Keratinocyte (primary cell): ENCODE results near the gene RPA1. TPM values are rescaled to one million over a fixed set of nuclear protein-coding genes. Genes with fewer than 3 reads are reported as not detected.

Experiments used
- DNase-seq: peaks from one replicate; pipeline ENCODE4 v3.0.0-alpha.2; 2011; ENCODE audit warnings: low read depth, missing footprints, low spot score
- FAIRE-seq: peaks from 2 replicates; lab custom pipeline; 2011; peaks lifted over from hg19 to GRCh38; lab: Jason Lieb, UNC
- H2AFZ ChIP-seq: 2 replicates; pipeline ENCODE4 v1.6.0; 2012; ENCODE audit warnings: low read length, control low read depth, inconsistent platforms; ENCODE audit not compliant: control insufficient read depth
- H3K27ac ChIP-seq: 2 replicates; pipeline ENCODE4 v1.5.1; 2011; ENCODE audit warnings: low read length; ENCODE audit not compliant: control insufficient read depth, insufficient read depth
- H3K27me3 ChIP-seq: 3 replicates; pipeline ENCODE4 v1.6.0; 2011; ENCODE audit warnings: low read length; ENCODE audit not compliant: control insufficient read depth, insufficient read depth; ENCODE audit errors: extremely low read depth
- H3K36me3 ChIP-seq, 2 experiments: 2 replicates in 1 of 2; 3 replicates in 1 of 2; pipeline ENCODE4 v1.5.1; 2011; ENCODE audit warnings: low read length in 2 of 2, mild to moderate bottlenecking in 1 of 2; ENCODE audit not compliant: control insufficient read depth in 2 of 2, insufficient read depth in 2 of 2; ENCODE audit errors: extremely low read depth in 1 of 2
- H3K4me1 ChIP-seq: 3 replicates; pipeline ENCODE4 v1.5.1; 2011; ENCODE audit warnings: low read length; ENCODE audit not compliant: control insufficient read depth, insufficient read depth; ENCODE audit errors: extremely low read depth
- H3K4me2 ChIP-seq: 3 replicates; pipeline ENCODE4 v1.6.0; 2011; ENCODE audit warnings: low read depth, low read length; ENCODE audit not compliant: control insufficient read depth, insufficient read depth; ENCODE audit errors: extremely low read depth
- H3K4me3 ChIP-seq, 3 experiments: fragments of 200-600 bp in 1 of 3; sonication (generic) in 1 of 3; 2 replicates in 2 of 3; 3 replicates in 1 of 3; pipeline ENCODE4 v1.5.1; 2011 to 2016; ENCODE audit warnings: low read length in 3 of 3, mild to moderate bottlenecking in 3 of 3, control low read depth in 2 of 3, inconsistent platforms in 1 of 3, low read depth in 1 of 3, mixed read lengths in 1 of 3, mixed run types in 1 of 3, moderate library complexity in 1 of 3; ENCODE audit not compliant: control insufficient read depth in 2 of 3, insufficient read depth in 2 of 3; ENCODE audit errors: extremely low read depth in 1 of 3
- H3K79me2 ChIP-seq: 2 replicates; pipeline ENCODE4 v1.6.0; 2012; ENCODE audit warnings: low read length; ENCODE audit not compliant: control insufficient read depth, insufficient read depth
- H3K9ac ChIP-seq: 3 replicates; pipeline ENCODE4 v1.6.0; 2011; ENCODE audit warnings: low read length; ENCODE audit not compliant: control insufficient read depth, insufficient read depth; ENCODE audit errors: extremely low read depth
- H3K9me1 ChIP-seq: 3 replicates; pipeline ENCODE4 v1.6.0; 2011; ENCODE audit warnings: low read length; ENCODE audit not compliant: control insufficient read depth, insufficient read depth; ENCODE audit errors: extremely low read depth
- H3K9me3 ChIP-seq: 2 replicates; pipeline ENCODE4 v1.5.1; 2012; ENCODE audit warnings: low read depth, low read length; ENCODE audit not compliant: control insufficient read depth
- H4K20me1 ChIP-seq: 3 replicates; pipeline ENCODE4 v1.6.0; 2011; ENCODE audit warnings: low read length; ENCODE audit not compliant: control insufficient read depth, insufficient read depth; ENCODE audit errors: extremely low read depth
- CTCF ChIP-seq, 3 experiments: IDR thresholded peaks in 1 of 3; conservative IDR thresholded peaks in 1 of 3; optimal IDR thresholded peaks in 1 of 3; 2 replicates in 2 of 3; 3 replicates in 1 of 3; pipeline versions ENCODE3 to v1.5.1; 2011; ENCODE audit warnings: low read length in 3 of 3, mild to moderate bottlenecking in 3 of 3, moderate library complexity in 2 of 3, control low read depth in 1 of 3, inconsistent platforms in 1 of 3; ENCODE audit not compliant: insufficient read depth in 2 of 3; ENCODE audit errors: extremely low read depth in 1 of 3
- EZH2 ChIP-seq: IDR thresholded peaks from one replicate; pipeline ENCODE4 v1.6.1; 2012; ENCODE audit warnings: inconsistent platforms, mild to moderate bottlenecking, low read length, moderate library complexity
- dilution Hi-C: fragments of 300-500 bp; cut with MboI; formaldehyde crosslinking; loops from one replicate; pipeline ENCODE4 v1.7.0; 2020; ENCODE audit warnings: low sequenced_read_pairs; ENCODE audit not compliant: extremely low pct_ligation_motif_present
- polyA plus RNA-seq, 5 experiments: library from polyadenylated mRNA; depleted of rRNA in 3 of 5; stranded (reverse) in 3 of 5; stranded (forward) in 1 of 5; unstranded in 1 of 5; fragments of >200 nt; gene quantifications; 1 replicate in 1 of 5; 2 replicates in 3 of 5; 3 replicates in 1 of 5; pipeline versions ENCODE4 v1.2.1 to v1.2.3, GENCODE V29; 2011 to 2012; ENCODE audit warnings: missing spikeins in 2 of 5, low read depth in 1 of 5, low replicate concordance in 1 of 5

The RPA1 gene
- polyA plus RNA-seq, 1 donor (not counting 4 experiments of a cell fraction or from before 2014, with no cell fraction given): 74.9 TPM

- no peak for FAIRE-seq
- peaks cover 2 to 5% of the 10 kb centered on the region in 2 experiments for H3K36me3 ChIP-seq
- dilution Hi-C loops: no loop called here
Measured at GRCh38 chr17:1867307-1867706, 37.5 kb downstream of the RPA1 start.

GRCh38 chr17:1868090-1868489 lies 38.3 kb downstream of the RPA1 start:
- no peaks in the 10 kb centered on the region for H3K9me1 ChIP-seq
- dilution Hi-C loops: no loop called here
- no peaks in the 10 kb centered on the region for H4K20me1 ChIP-seq
- H3K27me3 ChIP-seq: no peaks in the 10 kb centered on the region
- no peak overlapping the region for H3K4me2 ChIP-seq
- no peak overlapping the region for H3K9ac ChIP-seq
- H2AFZ ChIP-seq: no peak overlapping the region
- FAIRE-seq: no peak
- TF ChIP-seq EZH2 (no peak), CTCF (optimal IDR thresholded peaks at IDR 0.05 in 1 of 3, IDR thresholded peaks at IDR 0.05 in 1 of 3, conservative IDR thresholded peaks at IDR 0.05 in 1 of 3; ENCODE audit: extremely low read depth in 1 of 3, insufficient read depth in 2 of 3, low read length in 3 of 3) (no peak)
- no peak overlapping the region for H3K4me3 ChIP-seq
- DNase-seq: no peak
- H3K9me3 ChIP-seq: no peaks in the 10 kb centered on the region
- no peaks in the 10 kb centered on the region for H3K4me1 ChIP-seq
- no peaks in the 10 kb centered on the region for H3K79me2 ChIP-seq
- peaks cover 2 to 5% of the 10 kb centered on the region in 2 experiments for H3K36me3 ChIP-seq
- no peak overlapping the region for H3K27ac ChIP-seq

More at GRCh38 chr17:1867307-1867706, 37.5 kb downstream of the RPA1 start:
- DNase-seq: no peak
- Histone ChIP-seq H3K4me1 (no peaks in the 10 kb centered on the region), H3K4me2 (no peak overlapping the region), H3K4me3 (no peak overlapping the region), H3K79me2 (no peaks in the 10 kb centered on the region), H3K9me1 (no peaks in the 10 kb centered on the region), H3K27me3 (no peaks in the 10 kb centered on the region), H4K20me1 (no peaks in the 10 kb centered on the region), H3K9me3 (no peaks in the 10 kb centered on the region), H3K9ac (no peak overlapping the region), H3K27ac (no peak overlapping the region), H2AFZ (no peak overlapping the region)
- TF ChIP-seq CTCF (optimal IDR thresholded peaks at IDR 0.05 in 1 of 3, IDR thresholded peaks at IDR 0.05 in 1 of 3, conservative IDR thresholded peaks at IDR 0.05 in 1 of 3; ENCODE audit: extremely low read depth in 1 of 3, insufficient read depth in 2 of 3, low read length in 3 of 3) (no peak), EZH2 (no peak)
